ENCODE measurements around the gene MXRA7.
"Not testable (repeated sequence)": the region's sequence is repeated elsewhere in the genome, so short reads cannot be mapped to it uniquely, and the experiment has no call there.

The MXRA7 gene

DNA sequence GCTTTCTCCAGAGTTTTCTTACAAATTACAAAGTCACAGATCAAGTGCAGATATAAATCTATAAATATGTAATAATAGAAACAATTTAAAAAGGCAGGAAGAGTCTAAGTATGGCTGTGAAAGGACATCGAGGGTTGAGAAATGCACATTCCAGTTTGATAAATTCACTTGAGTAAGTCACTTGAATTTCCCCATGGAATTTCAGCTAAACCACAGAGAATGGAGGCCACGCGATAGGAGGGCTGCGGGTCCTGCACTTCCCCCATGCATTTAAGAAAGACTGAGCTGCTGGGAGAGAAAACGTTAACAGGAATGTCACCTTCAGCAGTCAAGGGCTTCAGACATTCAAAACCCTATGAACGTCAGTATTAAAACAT lies 6.1 kb upstream of the MXRA7 start:
- no peak for DNase-seq

DNA sequence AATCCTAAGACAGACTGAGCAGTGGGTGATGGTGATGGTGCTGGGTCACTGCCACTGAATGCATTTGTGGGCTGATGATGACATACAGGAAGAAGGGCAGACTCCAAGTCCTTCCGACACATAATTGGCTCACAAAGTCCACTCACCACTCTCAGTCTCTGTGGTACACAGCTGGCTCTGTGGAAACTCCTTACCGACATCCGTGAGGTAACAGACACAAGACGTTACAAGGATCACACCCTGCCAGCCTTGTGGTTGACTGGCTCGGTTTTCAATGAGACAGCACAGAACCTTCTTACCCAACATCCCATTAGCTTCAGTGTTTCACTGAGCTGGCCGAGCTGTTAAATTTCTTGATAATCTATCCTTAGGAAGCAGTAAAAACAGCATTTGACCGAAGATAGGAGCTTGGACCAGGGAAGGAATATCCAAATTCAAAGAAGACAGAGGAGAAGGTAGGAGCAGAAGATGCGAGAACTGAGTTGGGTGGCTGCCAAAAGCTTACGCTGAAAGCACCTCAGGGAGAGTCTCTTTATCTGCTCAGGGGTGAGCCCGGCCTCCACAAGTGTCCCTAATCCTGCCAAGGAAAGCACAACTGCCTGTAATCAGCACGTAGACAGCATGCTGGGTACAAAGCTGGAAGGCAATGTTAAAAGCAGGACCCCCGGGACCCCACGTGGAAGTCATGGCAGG lies 5.5 kb upstream of the MXRA7 start:
- DNase-seq, result no peak

DNA sequence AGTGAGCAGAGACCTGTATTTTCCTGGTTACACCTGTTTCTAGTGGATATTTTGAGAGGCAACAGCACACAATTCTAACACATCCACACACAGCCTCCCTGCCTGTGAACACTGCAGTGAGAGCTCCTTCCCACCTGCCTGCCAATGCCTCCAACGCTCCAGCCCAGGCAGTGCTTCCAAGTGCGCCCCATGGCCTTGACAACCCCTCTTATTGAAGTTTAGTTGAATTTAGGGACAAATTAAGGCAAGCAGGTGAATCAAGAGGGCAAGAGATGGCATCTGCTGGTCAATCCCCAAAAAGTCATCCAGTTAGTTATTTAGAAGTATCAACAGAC lies 4.7 kb upstream of the MXRA7 start:
- DNase-seq, result no peak

DNA sequence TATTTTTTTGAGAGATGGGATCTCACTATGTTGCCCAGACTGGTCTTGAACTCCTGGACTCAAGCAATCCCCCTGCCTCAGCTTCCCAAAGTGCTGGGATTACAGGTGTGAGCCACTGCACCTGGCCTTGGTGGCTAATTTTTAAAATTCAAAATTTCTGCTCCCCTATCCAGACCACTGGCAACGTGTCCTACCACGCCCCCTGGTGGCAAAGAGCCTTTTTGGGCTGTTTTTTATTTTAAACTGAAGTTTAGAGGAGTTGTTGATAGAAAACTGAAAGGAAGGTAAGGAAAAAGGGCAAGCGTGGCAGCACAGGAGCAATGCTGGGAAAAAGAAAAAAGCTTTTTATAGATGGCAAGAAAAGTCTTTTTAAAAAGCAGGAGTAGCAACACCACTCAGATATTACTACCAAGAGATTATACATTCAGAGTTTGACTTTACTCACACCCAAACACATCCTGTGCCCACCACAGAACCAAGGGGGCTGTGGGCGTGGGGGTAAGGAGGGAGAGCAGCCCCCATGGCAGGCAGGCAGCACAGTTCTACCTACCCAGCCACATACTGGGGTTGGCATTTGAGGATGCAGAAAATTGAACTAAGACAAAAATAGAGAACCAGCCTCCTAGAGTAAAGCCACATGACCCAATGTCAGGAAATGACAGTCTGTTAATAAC lies 4.2 kb upstream of the MXRA7 start:
- no peak for DNase-seq

DNA sequence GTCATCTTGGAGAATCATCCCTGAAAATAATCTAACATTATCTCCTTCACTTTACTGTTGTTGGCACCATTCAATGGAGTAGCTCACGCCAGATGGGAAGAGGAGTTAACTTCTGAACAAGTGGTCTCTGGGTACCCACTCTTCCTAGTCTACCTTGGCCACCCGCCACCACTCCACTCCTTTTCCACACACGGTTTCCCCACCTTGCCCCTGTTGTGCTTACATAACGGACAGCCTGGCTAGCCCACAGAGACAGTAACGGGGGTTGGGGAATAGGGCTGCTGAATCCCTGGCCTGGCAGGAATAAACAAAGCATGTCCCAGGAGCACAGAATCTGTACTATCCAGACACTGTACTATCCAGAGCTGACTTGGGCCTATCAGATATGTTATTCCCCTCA lies 3.6 kb upstream of the MXRA7 start:
- DNase-seq, result no peak

DNA sequence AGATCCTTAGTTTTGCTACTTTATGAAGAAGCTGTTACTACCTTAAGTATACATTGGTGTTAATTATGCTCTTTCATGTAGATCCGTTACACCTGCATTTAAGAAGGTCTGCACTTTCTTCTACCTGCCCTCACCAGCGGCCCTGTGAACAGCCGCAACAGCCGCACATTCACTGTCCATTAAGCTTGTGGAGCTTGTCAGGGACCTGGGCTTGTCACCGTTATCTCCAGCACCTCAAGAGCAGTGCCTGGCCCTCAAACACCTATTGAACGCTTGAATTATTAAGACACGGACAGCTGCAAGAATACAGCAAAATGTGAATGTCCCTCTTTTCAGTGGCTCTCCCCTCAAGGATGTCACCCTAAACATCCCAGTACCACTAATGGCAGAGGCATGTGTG lies 3.0 kb upstream of the MXRA7 start:
- DNase-seq, result no peak

DNA sequence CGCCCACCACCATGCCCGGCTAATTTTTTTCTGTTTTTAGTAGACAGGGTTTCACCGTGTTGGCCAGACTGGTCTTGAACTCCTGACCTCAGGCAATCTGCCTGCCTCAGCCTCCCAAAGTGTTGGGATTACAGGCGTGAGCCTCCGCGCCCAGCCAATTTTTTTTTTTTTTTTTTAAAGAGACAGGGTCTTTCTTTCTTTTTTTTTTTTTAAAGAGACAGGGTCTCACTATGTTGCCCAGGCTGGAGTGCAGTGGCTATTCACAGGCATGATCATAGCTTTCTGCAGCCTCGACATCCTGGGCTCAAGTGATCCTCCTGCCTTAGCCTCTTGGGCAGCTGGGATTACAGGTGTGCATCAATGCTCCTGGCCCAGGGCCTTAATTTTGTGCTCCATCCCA lies 1.6 kb upstream of the MXRA7 start:
- not testable (repeated sequence) for DNase-seq

DNA sequence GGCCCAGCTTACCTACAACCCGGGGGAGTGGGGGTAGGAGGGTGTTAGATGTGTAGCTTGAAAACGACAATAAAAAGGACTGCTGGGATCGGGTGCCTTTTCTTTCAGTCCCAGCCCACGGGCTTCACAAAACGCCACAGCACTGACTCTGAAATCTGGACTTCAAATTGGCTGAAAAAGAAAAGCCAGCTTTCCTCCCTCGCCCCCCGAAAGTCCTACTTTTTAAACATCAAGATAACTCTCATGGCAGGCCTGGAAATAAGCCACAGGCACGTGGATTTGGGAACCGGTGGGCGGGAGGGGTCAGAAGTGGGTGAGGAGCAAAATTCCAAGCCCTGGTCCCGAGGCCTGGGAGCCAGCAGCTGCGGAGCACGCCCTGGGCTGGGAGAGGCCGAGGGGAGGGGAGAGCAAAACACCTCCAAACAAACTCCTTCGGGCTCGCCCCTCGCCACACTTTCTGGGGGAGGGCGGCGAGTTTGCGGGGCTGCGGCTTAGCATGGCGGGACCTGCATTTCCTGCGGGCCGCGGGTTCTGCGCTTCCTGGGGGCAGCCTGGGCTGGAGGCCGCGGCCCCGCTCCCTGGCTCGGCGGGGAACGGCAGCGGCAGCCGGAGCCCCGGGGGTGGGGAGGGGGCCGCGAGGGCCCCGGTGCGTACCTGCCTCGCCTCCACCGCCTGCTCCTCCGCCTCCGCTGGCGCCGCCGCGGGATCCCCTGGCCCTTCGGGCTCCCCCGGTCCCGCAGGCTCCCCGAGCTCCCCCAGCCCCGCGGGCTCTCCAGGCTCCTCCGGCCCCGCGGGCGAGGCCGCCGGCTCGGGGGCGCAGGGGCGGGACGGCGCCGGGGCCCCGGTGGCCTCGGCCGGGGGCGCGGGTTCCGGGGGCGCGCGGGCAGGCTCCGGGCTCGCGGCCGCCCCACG lies 558 bp downstream of the MXRA7 start:
- DNase-seq, result peak; percentile 70

DNA sequence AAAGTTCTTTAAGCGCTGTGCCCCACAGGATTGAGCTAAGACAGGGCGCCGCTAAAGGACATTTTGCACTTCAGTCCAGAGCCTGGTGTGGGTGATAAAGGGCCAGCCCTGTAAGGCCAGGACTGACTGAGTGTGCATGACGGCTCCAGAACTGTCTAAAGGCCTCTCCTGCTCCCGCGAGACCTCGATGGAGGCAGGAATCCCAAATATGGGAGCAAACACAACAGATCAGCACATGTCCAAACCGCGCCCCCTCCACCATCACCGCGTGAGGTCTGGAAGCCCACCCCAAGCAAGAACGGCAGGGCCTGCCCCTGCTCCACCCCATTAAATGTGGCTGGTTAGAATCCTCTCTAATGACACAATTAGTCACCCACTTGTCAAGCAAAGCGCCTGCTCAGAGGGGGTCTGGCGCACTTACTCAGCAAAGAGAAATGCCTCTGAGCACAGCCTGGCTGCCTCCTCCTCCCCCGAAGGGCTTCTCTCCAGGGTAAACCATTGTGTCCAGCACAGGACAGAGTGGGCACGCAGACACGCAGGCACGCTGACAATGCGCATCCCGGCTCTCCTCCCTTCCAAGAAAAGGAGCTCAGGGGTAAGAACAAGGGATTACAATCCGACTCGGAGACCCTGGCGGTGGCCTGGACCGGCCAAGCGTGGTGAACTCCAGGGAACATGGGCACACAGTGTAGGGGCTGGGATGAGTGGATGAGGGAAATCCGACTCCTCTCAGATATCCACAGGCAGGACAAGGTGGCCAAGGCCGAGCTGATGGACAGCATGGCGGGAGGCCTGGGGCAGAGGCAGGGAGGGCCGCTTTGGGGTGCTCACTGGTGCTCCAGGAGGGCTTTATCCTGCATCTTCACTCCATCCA lies 1.5 kb downstream of the MXRA7 start:
- peak; percentile 74 for DNase-seq

DNA sequence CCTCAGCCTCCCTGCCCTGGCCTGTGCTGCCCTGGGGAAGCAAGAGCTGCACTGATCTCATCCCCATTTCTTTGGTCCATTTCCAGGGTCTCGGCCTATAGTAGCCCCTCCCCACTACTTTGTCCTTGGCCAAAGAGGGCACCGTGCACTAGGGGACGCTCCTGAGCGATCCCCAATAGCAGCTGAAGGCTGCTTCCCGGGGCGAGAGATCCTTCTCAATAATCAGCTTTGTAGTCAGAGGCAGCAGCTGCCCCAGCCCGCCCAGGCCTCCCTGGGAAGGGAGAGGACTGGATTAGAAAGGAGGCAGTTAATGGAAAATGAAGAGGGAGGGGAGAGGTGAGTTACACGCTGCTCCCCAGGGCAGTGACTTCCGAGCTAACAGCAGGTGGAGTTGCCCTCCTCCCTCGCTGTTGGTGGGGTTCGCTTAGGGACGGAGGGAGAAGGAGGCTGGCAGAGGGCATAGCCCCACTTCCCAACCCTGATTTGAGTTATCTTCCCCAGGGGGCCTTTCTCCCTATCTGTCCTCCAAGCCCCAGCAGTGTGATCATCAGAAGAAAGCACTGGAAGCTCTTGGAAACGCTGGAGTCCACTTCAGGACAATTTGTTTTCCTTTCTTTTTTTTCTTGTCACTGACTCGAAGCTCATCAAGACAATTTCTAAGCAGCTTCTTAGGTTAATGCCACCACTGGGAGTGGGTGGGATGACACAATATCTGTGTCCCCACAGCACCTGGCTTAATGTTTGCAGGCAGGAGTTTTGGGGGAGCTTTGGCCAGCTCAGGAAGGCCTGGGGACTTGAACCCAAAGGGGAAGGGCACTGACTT lies 2.6 kb downstream of the MXRA7 start:
- DNase-seq, result no peak

DNA sequence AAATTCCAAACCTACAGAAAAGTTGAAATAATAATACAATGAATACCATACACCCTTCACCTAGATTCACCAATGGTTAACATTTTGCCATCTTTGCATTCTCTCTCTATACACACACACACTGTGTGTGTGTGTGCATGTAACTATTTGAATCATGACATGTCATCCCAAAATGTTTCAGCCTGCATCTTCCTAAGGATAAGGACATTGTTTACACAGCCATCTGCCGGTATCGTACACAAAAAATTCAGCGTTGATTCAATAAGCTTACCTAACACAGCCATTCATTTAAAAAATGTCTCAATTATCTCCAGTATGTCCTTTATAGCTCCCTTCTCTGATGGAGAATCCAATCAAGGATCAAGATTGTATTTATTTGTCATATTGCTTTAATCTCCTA lies 3.9 kb downstream of the MXRA7 start:
- DNase-seq, result no peak

DNA sequence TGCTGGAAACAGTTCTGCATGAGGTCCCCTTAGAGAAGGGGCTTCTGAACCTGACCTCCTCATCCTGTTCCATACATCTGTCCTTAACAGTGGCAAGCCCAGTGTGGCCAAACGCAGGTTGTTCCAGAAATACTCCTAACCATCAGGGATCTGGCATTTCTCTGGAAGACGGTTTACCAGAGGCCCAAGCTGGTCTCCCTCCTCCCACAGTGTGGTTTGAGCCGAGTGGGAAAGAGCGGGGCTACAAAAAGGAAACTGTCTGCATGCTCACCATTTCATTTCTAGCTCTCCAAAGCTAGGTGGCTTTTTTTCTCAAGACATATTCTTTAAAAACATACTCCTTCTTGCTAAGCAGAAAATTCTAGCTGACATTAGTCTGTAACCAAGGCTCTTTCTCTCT lies 6.0 kb downstream of the MXRA7 start:
- DNase-seq, result no peak

DNA sequence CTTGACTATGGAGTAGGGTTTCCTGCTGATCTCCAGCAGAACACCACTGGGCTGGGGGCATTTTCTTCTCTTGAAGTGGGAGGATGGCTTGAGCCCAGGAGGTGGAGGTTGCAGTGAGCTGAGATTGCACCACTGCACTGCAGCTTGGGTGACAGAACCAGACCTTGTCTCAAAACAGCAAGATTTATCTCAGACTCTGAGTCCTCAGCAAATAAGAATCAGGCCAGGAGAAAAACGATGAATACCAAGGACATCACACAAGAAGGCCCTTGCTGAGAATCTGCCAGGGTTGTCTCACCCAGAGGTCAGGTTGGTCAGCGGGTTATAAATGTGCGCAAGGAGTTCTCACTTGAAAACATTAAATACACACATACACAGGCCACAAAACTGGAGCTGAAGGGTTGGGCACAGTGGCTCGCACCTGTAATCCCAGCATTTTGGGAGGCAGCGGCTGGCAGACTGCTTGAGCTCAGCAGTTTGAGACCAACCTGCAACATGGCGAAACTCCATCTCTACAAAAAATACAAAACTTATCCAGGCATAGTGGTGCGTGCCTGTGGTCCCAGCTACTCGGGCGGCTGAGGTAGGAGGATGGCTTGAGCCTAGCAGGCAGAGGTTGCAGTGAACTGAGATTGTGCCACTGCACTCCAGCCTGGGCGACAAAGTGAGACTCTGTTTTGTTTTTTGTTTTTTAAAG lies 7.7 kb downstream of the MXRA7 start:
- DNase-seq, result no peak

DNA sequence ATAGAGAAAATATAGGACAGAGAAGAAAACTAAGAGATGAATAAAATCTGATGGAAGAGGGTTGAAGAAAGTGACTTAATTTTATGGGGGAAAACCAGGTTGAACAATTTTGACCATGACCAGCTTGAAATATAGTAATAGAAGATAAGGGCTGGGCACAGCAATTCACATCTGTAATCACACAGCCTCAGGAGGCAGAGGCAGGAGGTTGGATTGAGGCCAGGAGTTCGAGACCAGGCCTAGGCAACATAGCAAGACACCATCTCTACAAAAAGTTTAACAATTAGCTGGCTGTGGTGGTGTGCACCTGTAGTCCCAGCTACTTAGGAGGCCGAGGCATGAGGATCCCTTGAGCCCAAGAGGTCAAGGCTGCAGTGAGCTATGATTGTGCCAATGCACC lies 8.7 kb downstream of the MXRA7 start:
- DNase-seq, result no peak

DNA sequence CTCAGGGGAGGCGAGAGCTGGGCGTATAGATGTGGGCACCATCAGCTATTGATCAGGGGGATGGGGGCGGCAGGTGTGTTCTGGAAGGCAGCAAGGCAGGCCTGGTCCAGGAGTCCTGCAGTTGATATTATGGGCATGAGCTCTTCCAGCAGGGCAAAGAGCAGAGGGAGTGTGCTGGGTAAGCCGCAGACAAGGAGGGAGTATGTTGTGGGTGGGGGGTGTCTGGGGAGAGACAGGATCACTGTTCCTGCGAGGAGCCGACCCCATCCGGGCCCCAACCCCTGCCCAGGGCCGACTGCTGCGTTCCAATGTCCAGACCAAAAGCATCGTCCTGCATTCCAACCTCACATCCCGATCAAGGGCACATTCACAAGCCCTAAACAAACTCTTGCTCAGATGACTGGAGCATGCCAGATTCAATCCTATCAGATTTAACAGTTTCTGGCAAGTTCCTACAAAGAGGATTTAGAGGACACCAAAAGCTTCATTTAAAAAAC lies 9.2 kb downstream of the MXRA7 start:
- DNase-seq, result no peak

DNA sequence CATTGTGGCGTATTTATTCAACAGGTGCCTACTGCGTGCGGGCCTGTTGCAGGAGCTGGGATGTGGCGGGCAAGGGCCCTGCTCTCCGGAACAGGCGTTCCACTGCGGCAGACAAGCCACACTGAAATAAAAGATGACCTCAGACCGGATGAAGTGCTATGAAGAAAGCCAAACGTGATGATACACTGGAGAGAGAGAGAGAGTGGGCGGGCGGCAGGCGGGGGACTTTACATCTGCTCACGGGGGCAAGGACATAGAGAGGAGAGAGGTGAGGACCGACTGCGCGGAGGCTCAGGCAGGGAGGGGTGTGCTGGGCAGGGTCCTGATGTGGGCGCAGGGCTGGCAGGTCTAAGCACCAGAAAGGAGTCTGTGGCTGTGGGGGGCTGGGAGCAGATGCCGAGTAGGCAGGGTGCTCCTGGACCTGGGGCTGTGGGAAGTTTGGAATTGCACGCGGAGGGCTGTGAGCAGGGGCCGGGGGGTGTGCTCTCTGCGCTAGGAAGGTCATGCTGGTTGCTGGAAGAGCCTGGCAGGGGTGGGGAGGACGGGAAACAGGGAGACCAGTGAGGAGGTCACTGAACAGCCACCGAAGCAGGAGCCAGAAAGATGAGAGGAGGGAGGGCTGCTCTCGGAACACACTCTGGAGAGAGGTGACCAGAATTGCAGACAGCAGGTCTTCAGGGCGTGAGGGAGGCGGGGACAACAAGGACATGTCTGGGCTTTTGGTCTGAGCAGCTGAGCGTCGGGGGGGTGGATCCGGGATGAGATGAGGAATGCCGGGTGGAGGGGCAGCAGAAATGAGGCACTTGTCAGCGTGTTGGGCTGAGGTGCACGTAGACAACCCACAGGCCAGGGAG lies 9.9 kb downstream of the MXRA7 start:
- peak; percentile 75 for DNase-seq

DNA sequence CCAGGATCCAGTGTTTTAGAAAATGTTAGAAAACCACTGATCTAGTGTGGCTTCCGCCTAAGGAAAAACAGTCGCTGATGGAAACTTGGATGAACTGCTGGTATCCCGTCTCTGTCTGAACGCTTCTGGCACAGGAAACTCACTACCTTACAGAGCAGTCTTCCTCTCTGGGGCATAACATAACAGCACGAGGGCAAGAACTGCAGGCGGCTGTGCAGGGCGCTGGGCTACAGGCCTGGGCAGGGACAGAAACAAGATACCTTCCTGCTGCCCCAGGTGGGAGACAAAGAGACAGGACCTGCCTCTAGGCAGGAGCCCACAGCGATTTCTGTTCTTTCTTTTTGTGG lies 10.5 kb downstream of the MXRA7 start:
- DNase-seq, result no peak

DNA sequence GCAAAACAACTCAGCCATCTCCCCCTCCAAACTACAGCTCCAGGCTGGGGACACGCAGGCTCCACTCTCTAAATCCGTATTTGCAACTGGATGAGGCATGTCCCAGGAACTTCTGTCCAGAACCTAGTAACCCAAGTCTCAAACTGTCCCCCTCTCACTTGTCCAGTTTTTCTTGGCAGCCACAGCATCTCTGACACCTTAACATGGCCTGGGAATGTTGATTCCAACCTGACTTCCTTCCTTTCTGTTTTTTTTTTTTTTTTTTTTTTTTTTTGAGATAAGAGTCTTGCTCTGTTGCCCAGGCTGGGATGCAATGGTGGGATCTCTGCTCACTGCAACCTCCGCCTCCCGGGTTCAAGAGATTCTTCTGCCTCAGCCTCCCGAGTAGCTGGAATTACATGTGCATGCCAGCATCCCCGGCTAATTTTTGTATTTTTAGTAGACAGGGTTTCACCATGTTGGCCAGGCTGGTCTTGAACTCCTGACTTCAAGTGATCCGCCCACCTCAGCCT lies 12.2 kb downstream of the MXRA7 start:
- DNase-seq, result not testable (repeated sequence)

DNA sequence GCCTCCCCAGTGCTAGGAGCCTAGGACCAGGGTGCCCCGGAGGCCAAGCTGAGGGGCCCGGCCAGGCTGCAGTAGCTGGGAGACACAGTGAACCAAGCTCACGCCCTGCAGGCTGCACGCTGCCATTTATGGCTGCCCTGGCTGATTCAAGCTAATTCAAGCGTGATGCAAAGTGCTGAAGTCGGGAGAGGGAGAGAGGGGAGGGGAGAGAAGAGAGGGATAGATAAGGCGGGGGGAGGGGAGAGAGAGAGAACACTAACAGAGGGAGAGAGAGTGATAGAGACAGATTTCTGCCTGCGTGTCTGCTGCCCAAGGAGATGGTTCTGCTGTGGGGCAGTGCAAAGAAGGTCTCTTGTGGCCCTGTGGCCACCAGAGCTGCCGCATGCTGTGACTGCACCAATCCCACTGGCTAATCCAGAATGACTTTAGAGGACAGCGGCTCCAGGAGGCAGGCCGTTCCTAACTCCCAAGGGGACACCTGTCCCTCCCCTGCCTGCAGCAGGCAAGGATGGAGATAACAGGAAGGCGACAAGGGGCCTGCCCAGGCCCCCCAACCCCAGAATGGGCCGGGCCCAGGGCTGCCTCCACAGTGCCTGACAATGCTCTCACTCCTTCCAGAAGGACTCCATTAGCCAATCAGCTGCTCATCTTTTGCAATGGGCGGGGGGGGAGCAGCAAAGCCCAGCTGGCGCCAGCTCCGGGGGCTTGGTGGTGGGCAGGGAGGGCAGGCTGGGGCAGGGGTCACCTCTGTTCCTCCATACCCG lies 12.9 kb downstream of the MXRA7 start:
- DNase-seq, result peak; percentile 63

Measured in right kidney (tissue), 1 donor.